Body of pancreas (tissue), 4 donors: Measurements from ENCODE around the gene SMAD4.

Experiments
- CTCF ChIP-seq, 7 experiments: fragments of 450-650 bp in 4 of 7; fragments of 200-600 bp in 3 of 7; sonication (generic) in 3 of 7; IDR thresholded peaks; one replicate each; pipeline ENCODE4 v1.5.1; 2016 to 2019; ENCODE audit warnings: antibody characterized with exemption in 7 of 7
- POLR2A ChIP-seq, 3 donors: fragments of 450-650 bp; IDR thresholded peaks; one replicate each; pipeline ENCODE4 v1.6.1; 2016; ENCODE audit warnings: antibody characterized with exemption in 3 of 3, mild to moderate bottlenecking in 2 of 3

GRCh38 chr18:51017140-51017879 is 12.7 kb upstream of the SMAD4 start:
- TF ChIP-seq CTCF (IDR thresholded peaks at IDR 0.05) (no peak), POLR2A (IDR thresholded peaks at IDR 0.05) (no peak)
